NCI-H226 (cell line): ENCODE data around the gene POLR3K.
A peak's percentile ranks its signal among the peaks of the same experiment; 100 is the strongest.
"Not testable (repeated sequence)": the region's sequence is repeated elsewhere in the genome, so short reads cannot be mapped to it uniquely, and the experiment has no call there.

Experiments
- DNase-seq: peaks from one replicate; pipeline ENCODE4 v3.0.0-alpha.2; 2015

POLR3K gene

DNA sequence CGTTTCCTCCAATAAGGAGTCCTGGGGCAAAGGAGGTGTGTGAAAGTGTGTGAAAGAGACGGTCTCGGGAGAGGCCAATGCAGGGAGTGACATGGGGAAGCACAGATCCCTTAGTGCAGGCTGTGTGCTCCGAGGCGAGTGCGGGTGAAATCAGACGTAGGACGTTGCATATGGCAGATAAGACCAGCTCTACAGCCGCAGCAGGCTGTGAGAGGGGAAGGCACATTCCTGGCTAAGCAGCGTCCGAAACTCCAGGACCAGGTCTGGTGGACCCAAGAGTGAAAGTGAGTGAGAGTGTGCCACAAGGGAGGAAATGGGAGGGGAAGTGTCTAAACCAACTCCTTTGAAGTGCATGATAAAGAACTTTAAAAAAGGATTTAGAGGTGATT is 11.3 kb downstream of the POLR3K start:
- DNase-seq: no peak

GRCh38 chr16:41439-42068 is 11.9 kb downstream of the POLR3K start:
- DNase-seq: no peak

GRCh38 chr16:38941-39892 is 14.2 kb downstream of the POLR3K start:
- DNase-seq: peak; percentile 15

DNA sequence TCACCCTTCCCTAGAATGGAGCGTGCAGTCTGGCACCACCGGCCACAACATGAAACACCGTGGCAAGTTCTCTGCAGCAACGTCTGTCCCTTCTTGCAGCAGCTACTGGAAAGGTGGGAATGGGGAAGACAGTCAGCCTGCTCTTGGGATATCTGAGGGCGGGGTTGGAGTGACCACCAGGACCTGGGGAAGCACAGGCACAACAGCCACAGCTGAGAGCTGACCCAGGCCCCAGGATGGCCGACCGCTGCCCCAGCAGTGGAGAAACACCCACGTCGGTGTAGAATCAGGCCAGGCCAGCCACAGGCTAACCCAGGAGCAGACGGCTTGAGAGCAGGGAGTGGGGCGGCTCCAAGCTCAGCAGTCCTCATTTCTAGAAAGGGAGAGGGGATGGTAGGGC is 15.2 kb downstream of the POLR3K start:
- not testable (repeated sequence) for DNase-seq

- no peak for DNase-seq
Measured at GRCh38 chr16:37511-37910, 15.9 kb downstream of the POLR3K start.

DNA sequence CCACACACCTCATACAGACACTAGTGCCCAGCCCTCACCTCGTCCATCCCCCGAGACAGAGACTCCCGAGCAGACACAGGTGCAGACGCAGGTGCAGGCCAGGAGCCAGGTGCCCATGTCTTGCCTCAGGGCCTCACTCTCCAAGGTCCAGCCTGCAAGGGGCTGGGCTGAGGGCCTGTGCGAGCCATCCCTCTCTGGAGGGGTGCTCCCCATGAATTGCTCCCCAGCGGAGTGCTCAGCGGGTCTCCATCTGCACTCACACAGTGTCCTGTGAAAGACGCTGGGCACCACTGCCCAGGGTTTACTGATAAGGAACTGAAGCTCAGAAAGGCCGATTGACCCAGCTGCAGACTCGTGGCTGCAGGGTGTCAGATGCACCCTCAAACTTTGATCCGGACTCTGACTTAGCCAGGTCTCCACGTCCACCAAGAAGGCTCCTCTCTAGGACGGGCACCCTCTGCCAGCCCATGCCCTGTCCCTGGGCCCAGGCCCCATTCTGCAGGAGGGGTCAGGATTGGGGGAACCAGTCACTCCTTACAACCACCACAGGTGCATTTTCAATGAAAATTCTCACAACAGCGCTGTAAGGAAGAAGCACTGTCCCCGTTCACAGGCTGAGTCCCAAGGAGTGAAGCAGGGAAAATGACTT is 16.9 kb downstream of the POLR3K start:
- no peak for DNase-seq

DNA sequence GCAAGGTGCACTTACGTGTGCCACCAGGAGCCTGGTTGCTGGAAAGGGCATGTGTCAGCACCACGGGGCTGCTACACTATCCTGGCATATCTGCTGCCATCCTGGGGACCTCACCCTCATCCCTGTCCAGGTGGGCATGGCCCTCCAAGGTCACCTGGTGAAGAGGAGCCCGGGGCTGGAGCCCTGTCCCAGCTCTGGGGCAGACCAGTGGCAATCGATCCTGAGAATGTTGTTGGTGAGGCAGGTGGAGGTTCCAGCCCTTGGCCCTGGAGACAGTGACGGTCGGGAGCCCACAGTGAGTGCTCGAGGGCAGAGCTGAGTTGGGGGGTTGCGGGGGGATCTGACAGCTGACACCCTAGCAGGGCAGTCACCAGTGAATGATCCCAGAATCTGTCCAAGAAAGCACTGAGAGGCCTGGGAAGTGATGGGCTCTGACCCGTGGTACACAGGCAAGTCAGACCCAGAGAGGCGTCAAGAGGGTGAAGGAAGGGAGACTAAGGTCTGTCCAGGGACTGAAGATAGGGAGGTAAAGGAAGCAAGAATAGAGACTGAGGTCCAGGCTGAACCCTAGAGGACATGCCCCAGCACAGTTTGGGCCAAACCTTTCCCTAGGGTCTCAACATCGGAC is 17.6 kb downstream of the POLR3K start:
- DNase-seq: no peak

DNA sequence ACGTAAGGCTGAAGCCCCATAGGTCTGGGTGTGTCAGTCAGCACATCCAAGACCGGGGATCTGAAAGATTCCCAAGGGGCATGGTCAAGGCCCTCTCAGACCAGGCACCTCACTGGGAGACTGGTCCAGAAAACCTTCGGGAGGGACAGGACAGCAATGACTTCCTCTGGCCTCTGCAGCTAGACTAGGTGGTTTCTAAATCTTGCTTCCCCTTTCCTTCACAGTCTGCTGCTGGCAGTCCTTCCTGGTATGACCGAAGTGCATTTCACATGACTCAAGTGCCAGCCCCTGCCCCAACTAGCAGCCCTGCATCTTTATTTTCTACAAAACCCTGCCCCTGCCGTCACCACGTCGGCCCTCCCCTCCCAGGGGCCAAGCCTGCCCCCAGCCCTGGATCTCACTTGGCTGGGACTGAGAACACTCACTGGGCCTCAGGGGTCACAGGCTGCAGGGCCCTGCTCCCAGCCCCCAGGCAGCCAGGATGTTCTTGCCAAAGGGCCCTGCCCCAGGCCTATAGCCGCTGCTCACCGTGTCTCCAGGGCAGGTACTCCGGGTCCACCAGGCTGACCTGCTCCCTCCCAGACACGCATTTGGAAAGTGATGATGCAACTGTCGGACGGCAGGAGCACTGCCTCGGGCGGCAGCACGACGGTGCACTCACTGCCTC is 18.3 kb downstream of the POLR3K start:
- DNase-seq: no peak

DNA sequence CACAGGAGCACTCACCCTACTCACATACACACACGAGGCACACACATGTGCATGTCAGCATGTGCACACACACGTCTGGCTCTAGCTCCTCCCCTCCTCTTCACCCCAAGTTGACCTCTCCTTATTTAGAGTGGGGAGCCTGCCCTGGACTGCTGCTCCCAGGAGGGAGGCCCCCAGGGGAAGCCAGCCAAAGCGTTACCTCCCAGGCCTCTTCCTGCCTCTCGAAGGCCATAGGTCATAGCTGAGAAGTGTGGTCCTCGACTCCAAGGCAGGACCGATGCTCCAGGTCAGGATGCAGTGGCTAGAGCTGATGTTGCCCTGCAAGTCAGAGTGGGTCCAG is 18.8 kb downstream of the POLR3K start:
- DNase-seq: no peak

DNA sequence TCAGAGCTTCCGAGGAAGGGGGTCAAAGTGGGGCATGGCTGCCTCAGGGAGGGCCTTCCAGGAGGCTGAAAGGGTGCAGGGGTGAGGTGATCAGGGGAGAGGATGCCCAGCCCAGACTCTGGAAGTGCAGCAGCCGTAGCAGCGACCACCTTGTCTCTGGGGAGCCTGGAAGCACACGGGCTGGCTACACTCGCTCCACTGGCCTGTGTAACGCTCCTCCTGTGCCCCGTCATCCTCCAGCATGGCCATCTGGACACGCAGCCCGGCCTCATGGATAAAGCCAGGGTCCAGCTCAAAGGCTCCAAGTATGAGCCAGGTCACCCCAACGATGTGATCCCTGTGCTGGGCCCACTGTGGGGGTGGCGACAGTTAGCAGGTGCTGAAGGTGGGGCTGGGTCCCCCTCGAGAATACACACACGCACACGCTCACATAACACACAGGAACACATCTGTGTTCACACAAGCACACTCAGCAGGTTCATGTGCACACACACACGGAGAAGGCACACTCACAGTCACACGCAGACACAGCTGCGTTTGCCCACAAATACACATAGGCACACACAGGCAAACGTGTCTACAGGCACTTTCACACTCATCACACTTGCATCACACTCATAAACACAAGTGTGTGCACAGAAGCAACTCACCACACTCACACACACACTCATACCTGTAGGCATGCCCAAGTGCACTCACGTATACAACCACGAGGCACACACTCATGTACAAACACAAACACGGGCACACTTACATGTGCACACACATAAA is 19.3 kb downstream of the POLR3K start:
- no peak for DNase-seq

- not testable (repeated sequence) for DNase-seq
Measured at GRCh38 chr16:33154-33876, 20.1 kb downstream of the POLR3K start.

DNA sequence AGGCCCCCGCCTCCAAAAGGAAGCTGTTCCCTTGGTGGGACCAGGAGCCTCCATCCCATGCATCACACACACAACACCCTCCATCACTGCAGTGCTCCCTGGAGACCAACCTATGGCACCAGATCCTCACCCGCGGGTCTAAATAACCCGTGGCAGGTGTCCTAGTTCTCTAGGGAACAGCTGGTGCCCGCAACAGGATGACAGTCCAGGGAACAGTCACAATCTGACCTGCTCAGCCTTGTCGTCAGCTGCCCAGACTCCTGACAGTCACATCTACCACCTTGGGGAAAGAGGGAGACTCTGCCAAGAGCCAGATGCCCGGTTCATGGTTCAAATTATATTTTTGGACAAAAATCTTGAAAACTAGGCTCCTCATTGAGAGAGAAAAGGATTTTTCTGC is 22.8 kb downstream of the POLR3K start:
- DNase-seq: not testable (repeated sequence)

DNA sequence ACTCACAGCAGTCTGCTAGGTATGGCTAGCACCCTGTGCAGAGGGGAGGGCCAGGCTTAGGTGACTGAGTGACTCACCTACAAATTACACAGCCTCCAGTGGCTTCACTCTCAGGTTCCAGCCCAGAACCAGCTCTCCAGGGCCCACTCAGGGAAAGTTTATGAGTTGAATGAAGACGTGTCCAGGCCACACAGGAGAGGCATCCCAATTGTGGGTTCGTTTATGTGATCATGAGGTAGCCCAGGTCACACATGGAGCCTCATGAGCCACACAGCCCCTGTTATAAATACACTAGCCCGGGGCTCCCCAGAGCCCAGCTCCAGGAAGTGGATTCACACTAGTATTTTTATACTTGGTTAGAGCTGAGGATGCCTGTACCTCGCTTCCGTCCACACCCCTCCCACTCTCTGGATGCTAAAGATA is 27.5 kb downstream of the POLR3K start:
- DNase-seq: not testable (repeated sequence)

- DNase-seq: not testable (repeated sequence)
Measured at GRCh38 chr16:24151-24550, 29.3 kb downstream of the POLR3K start.

DNA sequence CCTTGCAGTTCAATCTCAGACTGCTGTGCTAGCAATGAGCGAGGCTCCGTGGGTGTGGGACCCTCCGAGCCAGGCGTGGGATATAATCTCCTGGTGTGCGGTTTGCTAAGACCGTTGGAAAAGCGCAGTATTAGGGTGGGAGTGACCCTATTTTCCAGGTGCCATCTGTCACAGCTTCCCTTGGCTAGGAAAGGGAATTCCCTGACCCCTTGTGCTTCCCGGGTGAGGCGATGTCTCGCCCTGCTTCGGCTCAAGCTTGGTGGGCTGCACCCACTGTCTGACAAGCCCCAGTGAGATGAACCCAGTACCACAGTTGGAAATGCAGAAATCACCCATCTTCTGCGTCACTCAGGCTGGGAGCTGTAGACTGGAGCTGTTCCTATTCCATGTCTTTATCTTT is 32.5 kb downstream of the POLR3K start:
- not testable (repeated sequence) for DNase-seq

GRCh38 chr16:17062-17765 is 36.2 kb downstream of the POLR3K start:
- not testable (repeated sequence) for DNase-seq

- not testable (repeated sequence) for DNase-seq
Measured at GRCh38 chr16:10772-11171, 42.6 kb downstream of the POLR3K start.

DNA sequence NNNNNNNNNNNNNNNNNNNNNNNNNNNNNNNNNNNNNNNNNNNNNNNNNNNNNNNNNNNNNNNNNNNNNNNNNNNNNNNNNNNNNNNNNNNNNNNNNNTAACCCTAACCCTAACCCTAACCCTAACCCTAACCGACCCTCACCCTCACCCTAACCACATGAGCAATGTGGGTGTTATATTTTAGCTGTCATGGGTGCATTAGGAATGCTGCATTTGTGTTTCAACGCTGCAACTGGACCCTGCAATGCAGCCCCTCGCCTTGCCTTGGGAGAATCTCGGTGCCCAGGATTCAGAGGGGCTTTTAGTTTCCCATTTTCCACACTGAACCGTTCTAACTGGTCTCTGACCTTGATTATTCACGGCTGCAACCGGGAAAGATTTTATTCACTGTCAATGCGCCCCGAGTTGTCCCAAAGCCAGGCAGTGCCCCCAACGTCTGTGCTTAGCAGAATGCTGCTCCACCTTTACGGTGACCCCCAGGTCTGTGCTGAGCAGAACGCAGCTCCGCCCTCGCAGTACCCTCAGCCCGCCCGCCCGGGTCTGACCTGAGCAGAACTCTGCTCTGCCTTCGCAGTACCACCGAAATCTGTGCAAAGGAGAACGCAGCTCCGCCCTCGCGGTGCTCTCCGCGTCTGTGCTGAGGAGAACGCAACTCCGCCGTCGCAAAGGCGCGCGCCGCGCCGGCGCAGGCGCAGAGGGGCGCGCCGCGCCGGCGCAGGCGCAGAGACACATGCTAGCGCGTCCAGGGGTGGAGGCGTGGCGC is 43.3 kb downstream of the POLR3K start:
- no peak for DNase-seq
